ENCODE measurements around the gene NACC2.

DNA sequence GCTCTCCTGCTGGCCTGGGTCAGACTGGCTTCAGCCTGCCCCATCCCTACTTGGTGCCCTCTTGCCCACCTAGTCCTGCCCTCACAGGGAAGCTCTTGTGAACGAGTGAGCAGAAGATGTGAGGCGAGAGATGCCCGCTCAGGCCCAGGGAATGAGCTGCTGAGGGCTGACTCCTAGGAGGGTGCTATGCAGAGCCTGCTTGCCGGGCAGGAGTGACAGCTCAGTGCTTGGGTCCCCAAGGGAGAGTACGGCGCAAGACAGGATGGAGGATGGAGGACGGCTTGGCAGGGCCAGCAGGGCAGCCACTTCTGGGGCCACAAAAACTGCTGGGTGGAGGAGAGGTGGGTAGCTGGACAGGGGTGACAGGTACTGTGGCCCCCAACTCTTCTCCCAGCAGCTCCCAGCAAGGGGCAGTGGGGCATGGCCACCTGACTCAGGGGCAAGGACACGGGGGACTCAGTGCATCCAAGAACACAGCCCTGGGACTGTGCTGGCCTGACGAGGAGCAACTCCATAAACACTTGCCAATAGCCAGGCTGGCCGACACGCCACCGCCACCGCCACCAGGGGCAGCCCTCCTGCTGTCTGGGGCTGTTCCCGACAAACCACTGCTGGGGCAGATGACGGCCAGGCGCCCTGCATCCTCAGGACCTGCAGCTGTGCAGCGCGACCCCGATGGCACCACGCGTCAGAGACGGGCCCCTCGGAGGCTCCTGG, 78.4 kb downstream of the NACC2 start:
- no peak for TF ChIP-seq ZNF670 (tag by site-specific recombination; IDR thresholded peaks at IDR 0.05; ENCODE audit: low read depth)
- TF ChIP-seq, protein P1, sequence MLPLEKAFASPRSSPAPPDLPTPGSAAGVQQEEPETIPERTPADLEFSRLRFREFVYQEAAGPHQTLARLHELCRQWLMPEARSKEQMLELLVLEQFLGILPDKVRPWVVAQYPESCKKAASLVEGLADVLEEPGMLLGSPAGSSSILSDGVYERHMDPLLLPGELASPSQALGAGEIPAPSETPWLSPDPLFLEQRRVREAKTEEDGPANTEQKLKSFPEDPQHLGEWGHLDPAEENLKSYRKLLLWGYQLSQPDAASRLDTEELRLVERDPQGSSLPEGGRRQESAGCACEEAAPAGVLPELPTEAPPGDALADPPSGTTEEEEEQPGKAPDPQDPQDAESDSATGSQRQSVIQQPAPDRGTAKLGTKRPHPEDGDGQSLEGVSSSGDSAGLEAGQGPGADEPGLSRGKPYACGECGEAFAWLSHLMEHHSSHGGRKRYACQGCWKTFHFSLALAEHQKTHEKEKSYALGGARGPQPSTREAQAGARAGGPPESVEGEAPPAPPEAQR (tag by site-specific recombination; IDR thresholded peaks at IDR 0.05) = no peak
- no peak for TF ChIP-seq ZNF169 (tag by site-specific recombination; IDR thresholded peaks at IDR 0.05)

Data from HEK293 (cell line).